GM19238 (cell line): ENCODE data around the gene ABCC9.

Experiments used
- DNase-seq: peaks from one replicate; pipeline ENCODE4 v3.0.0; 2011; ENCODE audit warnings: low spot score; ENCODE audit not compliant: insufficient read length

The ABCC9 gene

DNA sequence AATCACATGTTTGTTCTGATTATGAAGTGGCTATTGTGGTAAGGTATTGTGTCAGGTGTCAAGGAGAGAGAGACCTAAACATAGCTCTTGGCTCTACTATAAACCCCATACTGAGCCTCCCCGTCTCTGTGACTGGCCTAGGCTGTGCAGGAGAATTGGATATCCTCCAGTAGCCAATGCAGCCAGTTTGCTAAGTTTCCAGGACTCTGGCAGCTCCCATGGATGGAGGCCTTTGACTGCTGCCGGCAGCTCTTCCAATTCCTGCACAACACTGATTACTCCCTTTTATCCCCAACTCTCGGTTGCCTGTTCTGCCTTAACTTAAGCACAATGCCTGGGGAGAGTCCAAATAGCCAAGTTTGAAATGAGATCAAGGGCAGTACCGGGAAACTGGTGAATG is 59.3 kb downstream of the ABCC9 start:
- DNase-seq: no peak

- DNase-seq: no peak
Observed at GRCh38 chr12:21879312-21879711, 61.9 kb downstream of the ABCC9 start.

GRCh38 chr12:21877293-21877982 is 63.8 kb downstream of the ABCC9 start:
- no peak for DNase-seq

- DNase-seq: no peak
Observed at GRCh38 chr12:21865846-21866245, 75.4 kb downstream of the ABCC9 start.

GRCh38 chr12:21860534-21860933 is 80.7 kb downstream of the ABCC9 start:
- DNase-seq: no peak

DNA sequence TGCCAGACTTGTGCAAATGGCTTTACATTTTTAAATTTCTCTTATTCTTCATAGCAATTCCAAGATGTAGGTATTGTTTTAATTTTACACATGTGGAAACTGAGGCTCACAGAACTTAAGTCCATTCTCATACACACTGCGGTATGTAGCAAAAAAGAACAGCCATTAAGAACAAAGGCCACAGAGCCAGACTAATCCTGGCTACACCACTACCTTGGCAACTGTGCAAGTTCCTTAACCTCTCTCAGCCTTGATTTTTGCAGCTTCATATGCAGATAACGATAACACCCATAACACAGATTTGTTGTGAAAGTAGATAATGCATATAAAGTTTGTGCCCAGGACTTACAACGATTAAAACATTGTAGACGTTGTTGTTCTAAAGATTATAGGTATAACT is 81.1 kb downstream of the ABCC9 start:
- DNase-seq: no peak

- DNase-seq: no peak
Observed at GRCh38 chr12:21852251-21852650, 89.0 kb downstream of the ABCC9 start.

- no peak for DNase-seq
Observed at GRCh38 chr12:21851151-21851550, 90.1 kb downstream of the ABCC9 start.

GRCh38 chr12:21850419-21850818 is 90.8 kb downstream of the ABCC9 start:
- no peak for DNase-seq

GRCh38 chr12:21849878-21850277 is 91.3 kb downstream of the ABCC9 start:
- no peak for DNase-seq

DNA sequence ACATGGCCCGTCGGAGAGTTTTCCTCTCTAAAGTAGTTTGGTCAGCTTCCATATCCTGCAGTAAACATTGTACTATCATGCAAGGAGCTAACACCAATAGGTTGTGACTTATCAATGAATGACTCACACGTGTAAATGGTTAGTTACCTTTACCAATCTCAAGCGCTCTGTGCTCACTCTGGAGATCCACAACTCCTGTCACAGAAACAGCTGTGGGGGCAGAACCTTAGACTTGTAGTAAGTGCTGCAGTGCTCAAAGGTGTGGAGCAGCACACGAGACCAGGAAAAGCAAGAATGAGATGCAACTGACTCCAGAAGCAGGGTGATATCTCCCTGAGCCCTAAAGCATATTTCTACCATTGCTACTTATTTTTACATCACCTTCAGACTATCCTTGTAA is 93.0 kb downstream of the ABCC9 start:
- no peak for DNase-seq

DNA sequence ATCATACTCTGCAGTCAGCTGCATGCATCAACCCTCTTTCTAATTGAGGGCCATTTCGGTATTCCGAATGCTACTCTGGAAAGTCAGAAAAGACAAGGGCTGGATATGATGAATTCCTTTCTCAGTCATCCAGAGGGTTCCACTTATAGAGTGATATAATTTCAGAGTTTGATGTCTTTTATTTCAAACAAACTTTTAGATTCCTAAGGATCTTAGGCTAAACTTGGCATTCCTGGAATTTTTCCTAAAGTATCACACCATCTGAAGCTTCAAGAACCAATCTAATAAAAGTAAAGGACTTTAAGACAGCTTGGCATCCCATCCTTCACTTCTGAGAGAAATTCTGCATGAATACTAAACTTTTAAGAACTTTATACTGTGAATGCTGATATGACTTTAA is 97.4 kb downstream of the ABCC9 start:
- DNase-seq: no peak

GRCh38 chr12:21839776-21840175 is 101.5 kb downstream of the ABCC9 start:
- DNase-seq: no peak

GRCh38 chr12:21837847-21838246 is 103.4 kb downstream of the ABCC9 start:
- no peak for DNase-seq

GRCh38 chr12:21831791-21832344 is 109.4 kb downstream of the ABCC9 start:
- DNase-seq: no peak

DNA sequence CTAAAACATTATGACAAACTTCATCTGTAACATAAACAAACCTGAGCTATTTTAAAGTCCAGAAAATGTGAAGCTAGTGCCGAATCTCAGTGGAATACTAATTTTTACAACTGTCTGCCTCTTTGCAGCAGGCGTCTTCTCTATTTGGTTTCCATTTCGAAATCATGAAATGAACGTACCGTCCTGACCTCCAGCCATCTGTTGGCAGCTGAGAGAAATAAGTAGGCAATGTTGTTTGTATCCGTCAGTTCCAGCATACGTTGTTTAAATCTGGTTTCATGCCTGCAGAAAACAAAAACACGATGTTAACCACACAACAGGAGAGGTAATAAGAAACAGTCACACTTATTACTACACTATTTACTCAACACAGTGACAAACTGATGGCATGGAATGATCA is 112.4 kb downstream of the ABCC9 start:
- DNase-seq: no peak

- no peak for DNase-seq
Observed at GRCh38 chr12:21828136-21828775, 113.0 kb downstream of the ABCC9 start.

DNA sequence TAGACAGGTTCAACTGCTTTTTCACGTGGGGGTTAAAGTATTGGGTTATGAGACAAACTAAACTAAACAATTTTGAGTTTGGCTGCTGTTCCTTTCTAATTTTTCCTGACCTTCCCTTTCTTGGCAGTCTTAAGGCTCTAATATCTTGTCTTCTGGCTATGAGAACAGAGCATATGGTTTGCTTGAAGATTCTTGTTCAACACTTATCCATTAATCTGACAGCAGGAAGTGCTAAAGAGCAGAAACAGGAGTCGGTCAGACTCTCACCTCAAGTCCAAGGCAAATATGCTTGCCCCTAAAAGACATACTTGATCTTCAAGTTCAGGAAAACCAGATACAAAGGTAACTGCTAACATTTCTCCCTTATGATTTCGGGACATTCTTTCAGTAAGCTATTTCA is 114.1 kb downstream of the ABCC9 start:
- no peak for DNase-seq

GRCh38 chr12:21826618-21826910 is 114.7 kb downstream of the ABCC9 start:
- no peak for DNase-seq

- DNase-seq: no peak
Observed at GRCh38 chr12:21825886-21826617, 115.2 kb downstream of the ABCC9 start.

DNA sequence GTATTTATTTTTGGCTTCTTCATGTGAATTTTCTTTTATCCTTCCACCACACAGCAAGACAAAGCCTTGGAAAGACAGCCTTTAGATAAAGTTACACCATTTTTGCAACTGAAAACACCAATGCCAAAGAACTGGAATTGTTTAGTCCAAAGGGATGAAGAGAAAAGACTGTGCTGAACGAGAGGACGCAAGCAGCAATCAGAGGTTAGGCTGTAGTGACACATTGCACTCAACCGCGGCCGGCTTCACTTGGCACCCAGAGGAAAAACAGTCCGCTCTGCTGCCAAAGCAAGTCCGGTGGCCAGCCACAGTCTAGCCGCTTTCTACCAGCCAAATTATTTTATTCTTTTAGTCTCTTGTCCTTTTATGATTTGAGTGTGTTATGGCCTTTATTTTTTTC is 117.6 kb downstream of the ABCC9 start:
- DNase-seq: no peak

DNA sequence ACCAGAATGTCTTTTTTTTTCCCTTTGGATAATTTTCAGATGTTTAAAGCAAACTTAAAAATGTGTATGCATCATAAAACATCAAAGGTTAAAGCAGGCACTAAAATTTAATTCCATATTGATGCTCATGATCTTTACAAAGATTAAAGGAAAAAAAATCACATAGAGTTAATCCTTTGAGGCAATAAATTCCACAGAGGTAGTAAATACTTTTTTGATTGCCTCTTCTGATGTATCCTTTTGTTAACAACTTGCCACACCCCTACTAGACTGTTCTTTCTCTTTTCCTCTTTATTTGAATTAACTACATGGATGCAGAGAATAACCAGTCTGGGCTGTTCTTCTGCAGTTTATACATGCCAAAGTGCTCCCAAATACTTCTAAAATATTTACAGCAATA is 121.5 kb downstream of the ABCC9 start:
- no peak for DNase-seq

DNA sequence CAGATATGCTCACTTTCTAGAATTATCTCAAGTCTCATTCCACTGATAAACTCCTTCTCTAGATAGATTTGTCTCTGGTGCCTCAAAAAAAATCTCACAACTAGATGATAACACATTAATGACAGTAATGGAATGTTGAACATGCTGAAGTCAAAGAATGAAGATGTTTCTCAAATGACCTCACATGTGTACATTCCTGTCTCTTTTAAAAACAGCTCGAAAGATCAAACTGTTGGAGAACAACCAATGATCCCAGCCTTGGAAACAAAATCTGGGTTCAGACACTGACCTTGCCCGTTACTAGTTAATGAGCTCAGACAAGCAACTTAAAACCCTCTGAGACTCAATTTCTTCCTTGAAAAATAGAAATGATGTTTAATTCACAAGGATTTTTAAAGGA is 122.0 kb downstream of the ABCC9 start:
- no peak for DNase-seq
